Panc1 (cell line): ENCODE measurements around the gene ADGRB3. TPM values are rescaled to one million over a fixed set of nuclear protein-coding genes. Genes with fewer than 3 reads are reported as not detected.

ENCODE experiments used
- ATAC-seq: fragments of 200-7000 bp; cut with Tn5 transposase; 2 replicates; pipeline ENCODE4 v1.9.1; 2020; ENCODE audit warnings: mild to moderate bottlenecking, moderate library complexity
- BruUV-seq: library from RNA; stranded (reverse); fragments of 400-500 nt; replicated peaks from 2 replicates; lab custom pipeline; 2021; lab: Mats Ljungman, UMichigan
- CTCF ChIA-PET: fragments of 300-600 bp; sonication (Branson Sonifier 250); formaldehyde crosslinking; loops from one replicate; lab custom pipeline; 2022; ENCODE audit warnings: antibody characterized with exemption; lab: Charles Lee
- POLR2A ChIA-PET: fragments of 300-600 bp; sonication (Branson Sonifier 250); formaldehyde crosslinking; loops from one replicate; lab custom pipeline; 2022; ENCODE audit warnings: antibody characterized with exemption; lab: Charles Lee
- DNase-seq: peaks from one replicate; pipeline ENCODE4 v3.0.0-alpha.2; 2010; ENCODE audit warnings: low read depth, low spot score
- H3K27ac ChIP-seq: 2 replicates; pipeline ENCODE4 v1.5.1; 2011; ENCODE audit warnings: mild to moderate bottlenecking, low read length, inconsistent platforms
- H3K27me3 ChIP-seq: fragments of 200-500 bp; sonication (Bioruptor generic); 2 replicates; pipeline ENCODE4 v1.6.0; 2014; ENCODE audit warnings: low read length, inconsistent platforms; ENCODE audit not compliant: control insufficient read depth, insufficient read depth
- H3K36me3 ChIP-seq: fragments of 200-500 bp; sonication (Bioruptor generic); 2 replicates; pipeline ENCODE4 v1.5.1; 2014; ENCODE audit warnings: inconsistent platforms, mild to moderate bottlenecking, low read length, moderate library complexity; ENCODE audit not compliant: control insufficient read depth, insufficient read depth
- H3K4me1 ChIP-seq: 2 replicates; pipeline ENCODE4 v1.5.1; 2011; ENCODE audit warnings: inconsistent platforms, mild to moderate bottlenecking, low read length, moderate library complexity; ENCODE audit not compliant: control insufficient read depth, insufficient read depth
- H3K4me3 ChIP-seq, 2 experiments: 2 replicates each; pipeline ENCODE4 v1.5.1; 2011 to 2012; ENCODE audit warnings: low read depth in 2 of 2, low read length in 2 of 2, mild to moderate bottlenecking in 2 of 2, inconsistent platforms in 1 of 2, moderate library complexity in 1 of 2
- H3K9me3 ChIP-seq: fragments of 200-500 bp; sonication (Bioruptor generic); 2 replicates; pipeline ENCODE4 v1.5.1; 2014; ENCODE audit warnings: low read depth, mild to moderate bottlenecking, inconsistent platforms, low read length, moderate library complexity; ENCODE audit not compliant: control insufficient read depth, insufficient read depth
- POLR2AphosphoS5 ChIP-seq: IDR thresholded peaks from 2 replicates; pipeline ENCODE4 v1.6.1; 2012; ENCODE audit warnings: mild to moderate bottlenecking, low read depth, low read length, moderate library complexity
- SIN3A ChIP-seq: IDR thresholded peaks from 2 replicates; pipeline ENCODE4 v1.6.1; 2012; ENCODE audit warnings: low read depth, mild to moderate bottlenecking, low read length, moderate library complexity, borderline replicate concordance; ENCODE audit not compliant: insufficient read depth
- TCF7L2 ChIP-seq: IDR thresholded peaks from 2 replicates; pipeline ENCODE4 v1.6.1; 2011; ENCODE audit warnings: mild to moderate bottlenecking, low read depth, low read length, inconsistent platforms
- in situ Hi-C: cut with HindIII; loops from 2 replicates; pipeline ENCODE4 v1.10.0; 2016; ENCODE audit warnings: low sequenced_read_pairs, low pct_unique_long_range_greater_than_20kb
- intact Hi-C: fragments of 100-400 bp; cut with micrococcal nuclease; formaldehyde crosslinking; loops from one replicate; pipeline ENCODE4 v1.10.0; 2022; ENCODE audit not compliant: unreplicated experiment
- total RNA-seq: library from RNA; stranded (reverse); gene quantifications from one replicate; pipeline ENCODE4 v1.2.1, GENCODE V29; 2021; ENCODE audit not compliant: unreplicated experiment
- TF ChIP-seq, protein P1 (sequence below), 2 experiments: IDR thresholded peaks; 2 replicates each; pipeline ENCODE4 v1.6.1; 2011 to 2012; ENCODE audit warnings: low read depth in 2 of 2, control low read depth in 1 of 2, low read length in 1 of 2, mild to moderate bottlenecking in 1 of 2, moderate library complexity in 1 of 2; ENCODE audit not compliant: insufficient read depth in 1 of 2
- TF ChIP-seq, protein P2 (sequence below): fragments of 450-650 bp; IDR thresholded peaks from 2 replicates; pipeline ENCODE4 v1.5.1; 2017; ENCODE audit warnings: mild to moderate bottlenecking

The ADGRB3 gene
- total RNA-seq, 1 experiment from 2014 or later = 0.10 TPM

DNA sequence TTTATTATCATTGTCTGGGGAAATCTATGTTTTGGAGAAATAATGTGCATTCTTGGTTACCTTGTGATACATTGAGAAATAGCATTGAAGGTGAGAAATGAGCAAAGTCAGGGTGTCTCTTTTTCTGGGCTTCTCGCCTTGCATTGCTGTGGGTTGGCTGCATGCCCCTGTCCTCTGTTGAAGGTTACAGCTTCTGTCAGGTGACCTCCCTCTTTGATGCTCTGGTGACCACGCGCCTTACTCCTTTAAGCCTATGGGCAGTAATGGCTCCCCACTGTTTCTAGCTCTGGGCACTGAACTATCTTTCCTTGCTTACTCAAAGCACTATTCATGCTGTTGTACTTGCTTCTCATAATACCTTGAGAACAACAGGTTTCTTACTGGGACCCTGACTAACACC is 14.6 kb downstream of the ADGRB3 start:
- no peak overlapping the region for H3K4me3 ChIP-seq
- POLR2A ChIA-PET = no interaction called here
- H3K4me1 ChIP-seq = no peaks in the 10 kb centered on the region
- no peak for DNase-seq
- no peaks in the 10 kb centered on the region for H3K36me3 ChIP-seq
- no peaks in the 10 kb centered on the region for H3K9me3 ChIP-seq
- no peak overlapping the region for H3K27ac ChIP-seq
- in situ Hi-C loops (no loop called here), intact Hi-C loops (no loop called here)
- H3K27me3 ChIP-seq = no peaks in the 10 kb centered on the region
- no TSS peak for BruUV-seq
- TF ChIP-seq, protein P1, sequence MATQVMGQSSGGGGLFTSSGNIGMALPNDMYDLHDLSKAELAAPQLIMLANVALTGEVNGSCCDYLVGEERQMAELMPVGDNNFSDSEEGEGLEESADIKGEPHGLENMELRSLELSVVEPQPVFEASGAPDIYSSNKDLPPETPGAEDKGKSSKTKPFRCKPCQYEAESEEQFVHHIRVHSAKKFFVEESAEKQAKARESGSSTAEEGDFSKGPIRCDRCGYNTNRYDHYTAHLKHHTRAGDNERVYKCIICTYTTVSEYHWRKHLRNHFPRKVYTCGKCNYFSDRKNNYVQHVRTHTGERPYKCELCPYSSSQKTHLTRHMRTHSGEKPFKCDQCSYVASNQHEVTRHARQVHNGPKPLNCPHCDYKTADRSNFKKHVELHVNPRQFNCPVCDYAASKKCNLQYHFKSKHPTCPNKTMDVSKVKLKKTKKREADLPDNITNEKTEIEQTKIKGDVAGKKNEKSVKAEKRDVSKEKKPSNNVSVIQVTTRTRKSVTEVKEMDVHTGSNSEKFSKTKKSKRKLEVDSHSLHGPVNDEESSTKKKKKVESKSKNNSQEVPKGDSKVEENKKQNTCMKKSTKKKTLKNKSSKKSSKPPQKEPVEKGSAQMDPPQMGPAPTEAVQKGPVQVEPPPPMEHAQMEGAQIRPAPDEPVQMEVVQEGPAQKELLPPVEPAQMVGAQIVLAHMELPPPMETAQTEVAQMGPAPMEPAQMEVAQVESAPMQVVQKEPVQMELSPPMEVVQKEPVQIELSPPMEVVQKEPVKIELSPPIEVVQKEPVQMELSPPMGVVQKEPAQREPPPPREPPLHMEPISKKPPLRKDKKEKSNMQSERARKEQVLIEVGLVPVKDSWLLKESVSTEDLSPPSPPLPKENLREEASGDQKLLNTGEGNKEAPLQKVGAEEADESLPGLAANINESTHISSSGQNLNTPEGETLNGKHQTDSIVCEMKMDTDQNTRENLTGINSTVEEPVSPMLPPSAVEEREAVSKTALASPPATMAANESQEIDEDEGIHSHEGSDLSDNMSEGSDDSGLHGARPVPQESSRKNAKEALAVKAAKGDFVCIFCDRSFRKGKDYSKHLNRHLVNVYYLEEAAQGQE (IDR thresholded peaks at IDR 0.05; ENCODE audit: insufficient read depth in 1 of 2, low read depth in 2 of 2, low read length in 1 of 2) = no peak
- TF ChIP-seq POLR2AphosphoS5 (no peak), TCF7L2 (no peak), SIN3A (no peak)
- CTCF ChIA-PET = no interaction called here
- no peak for ATAC-seq

DNA sequence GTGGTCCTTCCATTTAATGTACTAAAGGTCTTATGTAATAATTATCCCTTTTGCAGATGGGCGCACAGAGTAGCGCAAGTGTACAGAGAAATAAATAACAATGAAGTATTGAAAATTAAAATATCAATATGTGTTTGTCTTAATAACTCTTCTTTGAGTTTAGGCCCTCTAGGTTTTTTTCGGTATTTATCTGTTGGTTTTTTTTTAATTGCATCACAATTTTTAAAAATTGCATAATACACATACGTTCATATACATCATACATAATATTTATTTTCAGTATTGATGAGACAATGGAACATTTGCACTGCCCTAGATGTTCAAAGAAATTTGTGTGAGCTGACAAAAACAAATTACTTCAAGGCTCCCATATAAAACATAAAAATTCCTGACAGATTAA is 15.1 kb downstream of the ADGRB3 start:
- DNase-seq (no peak), ATAC-seq (no peak)
- Histone ChIP-seq H3K27ac (no peak overlapping the region), H3K9me3 (no peaks in the 10 kb centered on the region), H3K4me3 (no peak overlapping the region), H3K4me1 (no peaks in the 10 kb centered on the region), H3K36me3 (no peaks in the 10 kb centered on the region), H3K27me3 (no peaks in the 10 kb centered on the region)
- intact Hi-C loops = no loop called here
- in situ Hi-C loops = no loop called here
- ChIA-PET POLR2A (no interaction called here), CTCF (no interaction called here)
- no TSS peak for BruUV-seq
- TF ChIP-seq TCF7L2 (no peak), POLR2AphosphoS5 (no peak), SIN3A (no peak)
- TF ChIP-seq, protein P2, sequence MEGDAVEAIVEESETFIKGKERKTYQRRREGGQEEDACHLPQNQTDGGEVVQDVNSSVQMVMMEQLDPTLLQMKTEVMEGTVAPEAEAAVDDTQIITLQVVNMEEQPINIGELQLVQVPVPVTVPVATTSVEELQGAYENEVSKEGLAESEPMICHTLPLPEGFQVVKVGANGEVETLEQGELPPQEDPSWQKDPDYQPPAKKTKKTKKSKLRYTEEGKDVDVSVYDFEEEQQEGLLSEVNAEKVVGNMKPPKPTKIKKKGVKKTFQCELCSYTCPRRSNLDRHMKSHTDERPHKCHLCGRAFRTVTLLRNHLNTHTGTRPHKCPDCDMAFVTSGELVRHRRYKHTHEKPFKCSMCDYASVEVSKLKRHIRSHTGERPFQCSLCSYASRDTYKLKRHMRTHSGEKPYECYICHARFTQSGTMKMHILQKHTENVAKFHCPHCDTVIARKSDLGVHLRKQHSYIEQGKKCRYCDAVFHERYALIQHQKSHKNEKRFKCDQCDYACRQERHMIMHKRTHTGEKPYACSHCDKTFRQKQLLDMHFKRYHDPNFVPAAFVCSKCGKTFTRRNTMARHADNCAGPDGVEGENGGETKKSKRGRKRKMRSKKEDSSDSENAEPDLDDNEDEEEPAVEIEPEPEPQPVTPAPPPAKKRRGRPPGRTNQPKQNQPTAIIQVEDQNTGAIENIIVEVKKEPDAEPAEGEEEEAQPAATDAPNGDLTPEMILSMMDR = no peak
- TF ChIP-seq, protein P1 (IDR thresholded peaks at IDR 0.05; ENCODE audit: insufficient read depth in 1 of 2, low read depth in 2 of 2, low read length in 1 of 2) = no peak
